LNCAP (cell line): ENCODE results near the gene CELF4.

Source experiments
- TF ChIP-seq, protein P1 (sequence below): fragments of 450-650 bp; IDR thresholded peaks from 2 replicates; pipeline ENCODE4 v1.5.1; 2017; ENCODE audit warnings: mild to moderate bottlenecking

CELF4 gene

DNA sequence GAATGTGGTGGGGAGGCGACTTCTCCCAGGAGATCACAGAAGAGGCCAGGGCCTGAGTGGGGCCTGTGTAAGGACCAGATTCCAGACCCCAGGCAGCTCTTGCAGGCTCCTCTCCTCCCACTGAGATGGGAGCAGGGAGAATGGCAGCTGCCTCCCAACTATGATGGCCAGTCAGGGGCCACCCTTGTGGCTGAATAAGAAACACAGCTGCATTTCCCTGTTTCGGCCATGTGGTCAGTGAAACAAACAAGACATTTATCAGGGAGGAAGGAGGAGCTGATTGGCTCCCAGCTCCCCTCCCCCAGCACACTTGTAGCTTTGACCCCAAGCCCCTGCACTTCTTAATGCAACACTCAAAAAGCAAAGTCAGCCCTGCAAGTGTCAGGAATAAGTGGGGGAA is 143.5 kb downstream of the CELF4 start:
- TF ChIP-seq, protein P1, sequence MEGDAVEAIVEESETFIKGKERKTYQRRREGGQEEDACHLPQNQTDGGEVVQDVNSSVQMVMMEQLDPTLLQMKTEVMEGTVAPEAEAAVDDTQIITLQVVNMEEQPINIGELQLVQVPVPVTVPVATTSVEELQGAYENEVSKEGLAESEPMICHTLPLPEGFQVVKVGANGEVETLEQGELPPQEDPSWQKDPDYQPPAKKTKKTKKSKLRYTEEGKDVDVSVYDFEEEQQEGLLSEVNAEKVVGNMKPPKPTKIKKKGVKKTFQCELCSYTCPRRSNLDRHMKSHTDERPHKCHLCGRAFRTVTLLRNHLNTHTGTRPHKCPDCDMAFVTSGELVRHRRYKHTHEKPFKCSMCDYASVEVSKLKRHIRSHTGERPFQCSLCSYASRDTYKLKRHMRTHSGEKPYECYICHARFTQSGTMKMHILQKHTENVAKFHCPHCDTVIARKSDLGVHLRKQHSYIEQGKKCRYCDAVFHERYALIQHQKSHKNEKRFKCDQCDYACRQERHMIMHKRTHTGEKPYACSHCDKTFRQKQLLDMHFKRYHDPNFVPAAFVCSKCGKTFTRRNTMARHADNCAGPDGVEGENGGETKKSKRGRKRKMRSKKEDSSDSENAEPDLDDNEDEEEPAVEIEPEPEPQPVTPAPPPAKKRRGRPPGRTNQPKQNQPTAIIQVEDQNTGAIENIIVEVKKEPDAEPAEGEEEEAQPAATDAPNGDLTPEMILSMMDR: no peak

DNA sequence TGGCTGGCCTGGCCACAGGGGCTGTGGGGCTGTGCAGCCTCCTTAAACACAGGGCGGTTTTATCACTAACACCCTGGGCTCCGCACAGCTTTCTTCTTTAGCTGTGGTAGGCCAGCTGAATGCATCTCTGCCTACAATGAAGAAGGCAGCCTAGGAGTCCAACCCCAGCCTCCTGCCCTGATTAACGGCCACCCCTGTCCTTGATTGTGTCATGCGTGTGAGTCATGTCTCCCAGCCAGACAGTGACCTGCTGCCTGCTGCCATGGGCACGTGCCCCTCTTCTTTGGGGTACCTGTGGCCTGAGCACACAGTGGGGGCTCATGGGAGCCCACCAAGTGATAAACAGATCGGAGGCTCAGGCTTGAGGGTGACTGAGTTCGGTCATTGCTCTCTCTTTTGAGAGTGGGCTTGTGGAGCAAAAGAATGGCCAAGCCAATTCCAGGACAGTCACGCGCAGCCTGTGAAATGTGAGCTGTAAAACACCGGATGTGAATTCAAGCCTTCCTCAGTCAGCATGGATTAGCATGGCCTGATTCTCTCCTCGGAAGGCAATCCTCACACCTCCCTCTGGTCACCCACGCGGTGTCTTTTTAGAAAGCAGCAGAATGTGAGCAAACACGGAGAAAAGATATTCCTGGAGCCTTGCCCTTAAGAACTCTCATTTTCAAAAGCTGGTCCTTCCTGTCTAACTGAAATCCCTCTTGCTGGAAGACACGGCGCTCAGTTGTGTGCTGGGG is 144.1 kb downstream of the CELF4 start:
- TF ChIP-seq, protein P1: no peak

DNA sequence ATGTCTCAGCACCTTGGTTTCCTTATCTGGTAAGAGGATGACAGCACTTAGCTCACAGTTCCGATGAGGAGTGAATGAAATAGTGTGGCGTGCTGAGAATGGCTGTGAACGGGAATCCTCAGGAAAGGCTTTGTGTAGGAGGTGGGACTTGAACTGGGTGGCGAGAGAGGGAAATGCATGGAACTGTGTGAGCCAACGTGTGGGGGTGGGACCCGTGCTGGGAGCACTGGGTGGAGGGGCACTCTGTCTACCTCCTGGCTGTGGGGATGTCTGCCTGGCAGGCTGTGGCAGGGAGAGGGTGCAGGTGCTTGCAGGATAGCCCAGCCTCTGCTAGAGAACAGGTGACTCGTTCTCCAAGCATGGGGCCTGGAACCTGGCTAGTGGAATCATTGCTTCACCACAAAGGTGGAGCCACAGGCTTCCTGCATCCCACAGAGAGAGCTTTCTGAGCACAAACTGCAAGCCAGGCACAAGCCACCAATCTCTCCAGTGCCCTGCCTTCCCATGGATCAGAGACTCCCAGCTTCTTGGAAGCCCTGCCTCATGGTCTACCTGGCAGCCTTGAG is 145.2 kb downstream of the CELF4 start:
- TF ChIP-seq, protein P1: no peak

DNA sequence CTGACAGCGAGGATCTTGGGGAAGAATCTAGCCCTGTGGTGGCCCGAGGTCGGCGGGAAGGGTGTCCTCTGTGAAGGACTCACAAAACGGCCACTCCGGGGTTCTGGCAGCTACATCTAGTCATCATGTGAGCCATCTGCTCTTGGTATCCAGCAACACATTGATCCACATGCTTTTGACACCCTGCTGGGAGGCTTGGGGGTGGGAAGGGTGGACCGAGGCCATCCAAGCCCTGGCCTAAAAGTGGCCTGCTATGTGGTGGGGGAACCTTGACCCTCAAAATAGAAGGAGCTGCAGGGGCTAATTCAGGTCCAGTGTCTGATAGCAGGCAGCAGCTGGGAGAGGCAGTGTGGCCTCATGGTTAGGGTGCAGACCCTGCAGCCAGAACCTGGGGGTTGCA is 145.7 kb downstream of the CELF4 start:
- TF ChIP-seq, protein P1: no peak

DNA sequence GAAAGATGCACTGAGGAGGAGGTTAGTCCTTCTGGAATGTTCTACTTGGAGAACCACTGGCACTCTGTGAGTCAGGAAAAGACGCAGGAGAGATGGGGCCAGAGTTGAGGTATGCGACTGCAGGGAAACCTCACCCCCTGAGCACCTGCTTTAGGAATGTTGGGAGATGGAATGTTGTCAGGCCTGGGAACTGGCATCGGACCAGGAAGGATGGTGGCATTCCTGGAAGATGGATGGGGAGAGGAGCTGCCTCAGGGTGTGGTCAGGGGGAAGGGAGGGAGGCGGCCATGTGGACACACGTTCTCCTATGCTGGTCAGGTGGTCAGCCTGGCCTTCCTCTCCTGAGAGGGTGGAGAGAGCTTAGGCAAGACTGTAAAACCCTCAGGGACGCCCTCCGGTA is 146.3 kb downstream of the CELF4 start:
- TF ChIP-seq, protein P1: no peak

DNA sequence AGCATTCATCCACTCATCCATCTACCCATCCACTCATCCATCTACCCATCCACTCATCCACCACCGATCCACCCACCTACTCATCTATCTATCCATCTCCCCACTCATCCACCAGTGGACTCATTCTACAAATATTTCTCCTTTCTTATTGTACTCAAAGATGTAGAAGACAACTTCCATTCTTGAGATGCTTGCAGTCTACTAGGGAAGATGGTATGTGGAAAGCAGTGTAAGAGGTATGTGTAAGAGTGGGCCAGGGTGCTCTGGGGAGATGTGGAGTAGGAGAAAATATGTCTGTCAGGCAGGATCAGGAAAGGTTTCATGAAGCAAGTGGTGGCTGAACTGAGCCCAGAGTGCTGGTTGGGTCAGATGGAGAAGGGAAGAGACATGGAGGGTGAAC is 150.8 kb downstream of the CELF4 start:
- TF ChIP-seq, protein P1: no peak

DNA sequence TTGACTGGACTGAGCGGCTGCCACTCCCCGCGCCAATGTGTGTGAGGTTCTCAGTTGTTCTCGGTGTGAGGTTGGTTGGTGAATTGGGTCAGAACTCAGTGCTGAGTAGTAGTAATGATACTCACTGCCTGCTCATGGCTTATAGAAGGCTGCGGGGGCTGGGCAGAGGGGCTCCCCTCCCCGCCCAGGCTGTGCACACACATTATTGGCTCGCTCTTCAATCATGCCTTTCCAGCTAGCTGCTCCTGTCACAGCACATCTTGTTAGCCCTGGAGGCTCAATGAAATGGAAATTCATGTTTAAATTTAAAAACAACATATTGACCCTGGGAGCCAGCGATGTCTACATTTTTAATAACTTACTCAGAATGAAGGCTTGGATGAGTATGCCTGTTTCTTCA is 152.8 kb downstream of the CELF4 start:
- TF ChIP-seq, protein P1: no peak
